Subcutaneous abdominal adipose tissue (tissue), 5 donors: ENCODE data around the gene ASTN2.

Source experiments
- H3K27ac ChIP-seq: one replicate; pipeline ENCODE4 v1.7.0; 2013; ENCODE audit warnings: low read depth, mild to moderate bottlenecking, inconsistent platforms, low read length, moderate library complexity
- H3K27me3 ChIP-seq, 5 donors: one replicate each; pipeline ENCODE4 v1.7.0; 2013; ENCODE audit warnings: low read length in 5 of 5, inconsistent platforms in 1 of 5; ENCODE audit not compliant: control insufficient read depth in 5 of 5, insufficient read depth in 4 of 5
- H3K36me3 ChIP-seq, 5 donors: one replicate each; pipeline ENCODE4 v1.7.0; 2013; ENCODE audit warnings: low read length in 5 of 5; ENCODE audit not compliant: control insufficient read depth in 5 of 5, insufficient read depth in 5 of 5
- H3K4me1 ChIP-seq, 5 donors: one replicate each; pipeline ENCODE4 v1.7.0; 2013; ENCODE audit warnings: low read length in 5 of 5, mild to moderate bottlenecking in 3 of 5, moderate library complexity in 1 of 5; ENCODE audit not compliant: control insufficient read depth in 5 of 5, insufficient read depth in 5 of 5
- H3K4me3 ChIP-seq, 5 donors: one replicate each; pipeline ENCODE4 v1.7.0; 2013; ENCODE audit warnings: low read length in 5 of 5, low read depth in 1 of 5
- H3K9ac ChIP-seq, 5 donors: one replicate each; pipeline ENCODE4 v1.7.0; 2013; ENCODE audit warnings: low read length in 5 of 5, mild to moderate bottlenecking in 4 of 5, moderate library complexity in 3 of 5
- H3K9me3 ChIP-seq, 5 donors: one replicate each; pipeline ENCODE4 v1.7.0; 2013; ENCODE audit warnings: low read length in 5 of 5; ENCODE audit not compliant: control insufficient read depth in 5 of 5
- donor health status: healthy.
- donor health status: healthy.
- donor health status: healthy.
- donor health status: healthy.
- donor health status: healthy.

ASTN2 gene

GRCh38 chr9:116979456-116979855 lies 435.4 kb downstream of the ASTN2 start:
- no peaks in the 10 kb centered on the region for H3K9me3 ChIP-seq
- no peak overlapping the region for H3K9ac ChIP-seq
- peaks cover 0 to 4% (median 0%) of the 10 kb centered on the region in 5 donors for H3K27me3 ChIP-seq
- no peak overlapping the region for H3K4me3 ChIP-seq
- no peak overlapping the region for H3K27ac ChIP-seq
- no peaks in the 10 kb centered on the region for H3K4me1 ChIP-seq
- H3K36me3 ChIP-seq = no peaks in the 10 kb centered on the region

DNA sequence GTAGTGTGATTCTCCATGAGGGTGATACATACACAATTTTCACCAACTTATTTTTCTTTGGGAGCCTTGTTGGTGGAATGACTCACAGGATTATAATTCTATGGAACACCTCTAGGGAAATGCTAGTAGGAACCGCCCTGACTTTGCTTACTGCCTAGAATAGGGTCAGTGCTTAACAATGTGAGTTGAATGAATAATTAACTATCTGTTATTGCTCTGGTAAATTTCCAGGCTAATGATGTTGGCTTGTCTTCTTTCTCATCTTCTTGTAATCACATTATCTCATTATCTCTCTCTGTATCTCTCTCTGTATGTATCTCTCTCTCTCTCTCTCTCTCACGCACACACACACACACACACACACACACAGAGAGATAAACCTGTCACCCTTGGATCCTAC lies 436.7 kb downstream of the ASTN2 start:
- Histone ChIP-seq H3K9me3 (no peaks in the 10 kb centered on the region), H3K4me3 (no peak overlapping the region), H3K9ac (no peak overlapping the region), H3K4me1 (no peaks in the 10 kb centered on the region), H3K36me3 (no peaks in the 10 kb centered on the region), H3K27me3 (peaks cover 0 to 4% (median 0%) of the 10 kb centered on the region in 5 donors), H3K27ac (no peak overlapping the region)

GRCh38 chr9:116975126-116975525 lies 439.7 kb downstream of the ASTN2 start:
- Histone ChIP-seq H3K9ac (no peak overlapping the region), H3K27me3 (peaks cover 0 to 4% (median 0%) of the 10 kb centered on the region in 5 donors), H3K36me3 (no peaks in the 10 kb centered on the region), H3K27ac (no peak overlapping the region), H3K4me1 (no peaks in the 10 kb centered on the region), H3K9me3 (no peaks in the 10 kb centered on the region), H3K4me3 (no peak overlapping the region)

- Histone ChIP-seq H3K9ac (no peak overlapping the region), H3K27ac (no peak overlapping the region), H3K27me3 (peaks cover 0 to 5% (median 0%) of the 10 kb centered on the region in 5 donors)
These were observed 448.7 kb downstream of the ASTN2 start for GRCh38 chr9:116966199-116966598.

GRCh38 chr9:116964258-116964657 lies 450.6 kb downstream of the ASTN2 start:
- no peaks in the 10 kb centered on the region for H3K9me3 ChIP-seq
- no peaks in the 10 kb centered on the region for H3K4me1 ChIP-seq
- no peak overlapping the region for H3K9ac ChIP-seq
- H3K27me3 ChIP-seq = peaks cover 0 to 5% (median 2%) of the 10 kb centered on the region in 5 donors
- no peak overlapping the region for H3K27ac ChIP-seq
- no peak overlapping the region for H3K4me3 ChIP-seq
- no peaks in the 10 kb centered on the region for H3K36me3 ChIP-seq

More at GRCh38 chr9:116966199-116966598, 448.7 kb downstream of the ASTN2 start:
- H3K36me3 ChIP-seq = no peaks in the 10 kb centered on the region
- no peaks in the 10 kb centered on the region for H3K4me1 ChIP-seq
- H3K4me3 ChIP-seq = no peak overlapping the region
- no peaks in the 10 kb centered on the region for H3K9me3 ChIP-seq

- H3K27ac ChIP-seq = no peak overlapping the region
- H3K4me1 ChIP-seq = no peaks in the 10 kb centered on the region
- H3K4me3 ChIP-seq = no peak overlapping the region
- H3K9ac ChIP-seq = no peak overlapping the region
- H3K9me3 ChIP-seq = no peaks in the 10 kb centered on the region
- H3K36me3 ChIP-seq = no peaks in the 10 kb centered on the region
- H3K27me3 ChIP-seq = peaks cover 0 to 6% (median 5%) of the 10 kb centered on the region in 5 donors
These were observed 455.0 kb downstream of the ASTN2 start for GRCh38 chr9:116959809-116960208.

- Histone ChIP-seq H3K4me3 (no peak overlapping the region), H3K9me3 (no peaks in the 10 kb centered on the region), H3K27me3 (peaks cover 0 to 6% (median 5%) of the 10 kb centered on the region in 5 donors), H3K36me3 (no peaks in the 10 kb centered on the region), H3K4me1 (no peaks in the 10 kb centered on the region), H3K27ac (no peak overlapping the region), H3K9ac (no peak overlapping the region)
These were observed 456.0 kb downstream of the ASTN2 start for GRCh38 chr9:116958881-116959280.

DNA sequence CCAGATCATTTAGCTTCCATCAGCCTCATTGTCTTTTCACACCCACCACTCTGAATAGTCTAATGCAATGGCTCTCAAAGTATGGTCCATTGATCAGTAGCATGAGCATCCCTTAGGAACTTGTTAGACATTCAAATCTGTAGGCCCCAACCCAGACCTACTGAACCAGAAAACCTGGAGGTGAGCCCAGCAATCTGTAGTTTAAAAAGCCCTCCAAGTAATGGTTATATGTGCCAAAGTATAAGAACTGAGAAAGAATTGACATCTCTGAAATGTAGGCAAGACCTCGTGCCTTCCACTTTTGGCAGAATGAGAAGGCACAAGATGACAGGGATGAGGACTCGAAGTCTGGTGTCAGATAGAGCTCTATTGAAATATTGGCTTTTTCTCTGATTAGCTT lies 460.1 kb downstream of the ASTN2 start:
- Histone ChIP-seq H3K9me3 (no peaks in the 10 kb centered on the region), H3K9ac (no peak overlapping the region), H3K27me3 (peaks cover 0 to 3% (median 0%) of the 10 kb centered on the region in 5 donors), H3K4me1 (no peaks in the 10 kb centered on the region), H3K36me3 (no peaks in the 10 kb centered on the region), H3K27ac (no peak overlapping the region), H3K4me3 (no peak overlapping the region)

- Histone ChIP-seq H3K9ac (no peak overlapping the region), H3K27me3 (no peaks in the 10 kb centered on the region), H3K4me3 (no peak overlapping the region), H3K4me1 (no peaks in the 10 kb centered on the region), H3K9me3 (no peaks in the 10 kb centered on the region), H3K36me3 (no peaks in the 10 kb centered on the region), H3K27ac (no peak overlapping the region)
These were observed 461.6 kb downstream of the ASTN2 start for GRCh38 chr9:116953271-116953670.

- H3K27me3 ChIP-seq = no peaks in the 10 kb centered on the region
- no peak overlapping the region for H3K27ac ChIP-seq
- H3K9me3 ChIP-seq = no peaks in the 10 kb centered on the region
- H3K4me3 ChIP-seq = no peak overlapping the region
- H3K9ac ChIP-seq = no peak overlapping the region
- H3K36me3 ChIP-seq = no peaks in the 10 kb centered on the region
- H3K4me1 ChIP-seq = no peaks in the 10 kb centered on the region
These were observed 462.4 kb downstream of the ASTN2 start for GRCh38 chr9:116952436-116952810.
